HG03135 (cell line): ENCODE results near the gene PCNX3.

Experiments
- ATAC-seq: cut with Tn5 transposase; IDR thresholded peaks from one replicate; pipeline ENCODE4 v1.9.1; 2021; ENCODE audit warnings: mild to moderate bottlenecking, moderate library complexity; ENCODE audit not compliant: unreplicated experiment

PCNX3 gene

GRCh38 chr11:65596520-65596919 is 19.1 kb upstream of the PCNX3 start:
- no peak for ATAC-seq

- ATAC-seq, result no peak
Measured at GRCh38 chr11:65598258-65598699, 17.3 kb upstream of the PCNX3 start.

GRCh38 chr11:65599216-65599954 is 16.2 kb upstream of the PCNX3 start:
- no peak for ATAC-seq

GRCh38 chr11:65599955-65600246 is 15.7 kb upstream of the PCNX3 start:
- ATAC-seq, result no peak

GRCh38 chr11:65604258-65604657 is 11.3 kb upstream of the PCNX3 start:
- ATAC-seq, result no peak

GRCh38 chr11:65606876-65607613 is 8.5 kb upstream of the PCNX3 start:
- ATAC-seq, result no peak

GRCh38 chr11:65607614-65608426 is 7.8 kb upstream of the PCNX3 start:
- no peak for ATAC-seq

- ATAC-seq, result no peak
Measured at GRCh38 chr11:65609229-65609628, 6.3 kb upstream of the PCNX3 start.

- ATAC-seq, result no peak
Measured at GRCh38 chr11:65609665-65610064, 5.9 kb upstream of the PCNX3 start.

GRCh38 chr11:65610404-65610803 is 5.2 kb upstream of the PCNX3 start:
- ATAC-seq, result no peak

- no peak for ATAC-seq
Measured at GRCh38 chr11:65611028-65611757, 4.4 kb upstream of the PCNX3 start.

- ATAC-seq, result no peak
Measured at GRCh38 chr11:65611758-65612603, 3.6 kb upstream of the PCNX3 start.

GRCh38 chr11:65612691-65613090 is 2.9 kb upstream of the PCNX3 start:
- no peak for ATAC-seq

GRCh38 chr11:65613091-65613928 is 2.3 kb upstream of the PCNX3 start:
- ATAC-seq, result no peak

- peak; percentile 3 for ATAC-seq
Measured at GRCh38 chr11:65615950-65616574, 486 bp downstream of the PCNX3 start.

- no peak for ATAC-seq
Measured at GRCh38 chr11:65616575-65617001, 1.0 kb downstream of the PCNX3 start.

GRCh38 chr11:65617136-65617850 is 1.7 kb downstream of the PCNX3 start:
- no peak for ATAC-seq
